Measurements from ENCODE around the gene FAR2. TPM values are rescaled to one million over a fixed set of nuclear protein-coding genes. Genes with fewer than 3 reads are reported as not detected.

The FAR2 gene
- total RNA-seq, 1 experiment from 2014 or later: 22.1 TPM

DNA sequence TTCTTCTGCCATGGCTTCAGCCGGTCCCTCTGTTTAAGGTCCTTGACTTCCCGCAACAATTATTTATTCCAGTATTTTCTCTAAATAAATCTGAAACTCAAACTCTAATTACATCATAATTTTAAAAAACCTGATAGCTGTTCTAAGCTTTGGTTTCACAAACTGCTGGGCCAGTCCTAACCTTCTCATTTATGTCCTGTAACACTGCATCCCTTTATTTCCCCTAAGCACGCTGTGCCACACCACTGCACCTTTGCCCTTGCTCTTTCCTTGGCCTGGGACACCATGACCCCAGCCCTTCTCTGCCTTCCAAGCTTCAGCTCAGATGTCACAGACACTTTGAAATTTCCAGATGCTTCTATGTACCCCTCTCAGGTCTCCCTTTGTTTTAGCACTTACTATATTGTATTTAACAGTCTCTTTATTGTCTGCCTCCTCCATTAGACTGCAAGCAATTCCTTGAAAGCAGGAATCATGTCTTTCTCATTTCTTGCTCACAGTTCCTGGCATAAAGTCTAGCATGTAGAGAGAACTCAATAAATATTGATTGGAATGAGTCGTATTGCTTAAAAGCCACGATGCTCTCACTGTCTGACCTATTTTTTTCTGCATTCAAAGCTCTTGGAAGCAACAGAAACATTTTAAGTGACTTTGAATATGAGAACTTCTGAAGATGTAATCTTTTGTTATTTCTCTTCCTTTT is 120.8 kb downstream of the FAR2 start:
- no peak overlapping the region for H3K18ac ChIP-seq (ENCODE audit: insufficient read length, low read depth, low read length)
- no peaks in the 10 kb centered on the region for H3K79me1 ChIP-seq (ENCODE audit: insufficient read depth, low read depth, low read length, poor library complexity, severe bottlenecking)
- peaks cover 5% of the 10 kb centered on the region; the same call in 1 of the 2 replicates for H3K4me1 ChIP-seq (ENCODE audit: insufficient read depth, low read length)
- no peaks in the 10 kb centered on the region for H3K27me3 Mint-ChIP-seq (ENCODE audit: low read depth)
- 100% methylated on average over 1 of the region's 5 CpGs for WGBS (ENCODE audit: extremely low coverage, insufficient read length, low lambda C conversion rate)
- DNase-seq: no peak
- no peak overlapping the region for H4K8ac ChIP-seq (replicated peaks; ENCODE audit: insufficient read length, low read depth, low read length)
- H3K4me2 ChIP-seq (ENCODE audit: insufficient read depth, insufficient read length, low read length): no peak overlapping the region
- H3K36me3 Mint-ChIP-seq (ENCODE audit: insufficient read depth in 1 of 3, low read depth in 3 of 3): peaks cover 0 to 6% (median 0%) of the 10 kb centered on the region in 3 experiments; a peak in 1 of 7 replicates
- H2BK15ac ChIP-seq (ENCODE audit: low read depth, low read length): no peak overlapping the region
- H2AFZ ChIP-seq (ENCODE audit: low read length): no peak overlapping the region
- no peaks in the 10 kb centered on the region for H3K79me2 ChIP-seq (ENCODE audit: insufficient read depth, low read length)
- TF ChIP-seq, protein P1, sequence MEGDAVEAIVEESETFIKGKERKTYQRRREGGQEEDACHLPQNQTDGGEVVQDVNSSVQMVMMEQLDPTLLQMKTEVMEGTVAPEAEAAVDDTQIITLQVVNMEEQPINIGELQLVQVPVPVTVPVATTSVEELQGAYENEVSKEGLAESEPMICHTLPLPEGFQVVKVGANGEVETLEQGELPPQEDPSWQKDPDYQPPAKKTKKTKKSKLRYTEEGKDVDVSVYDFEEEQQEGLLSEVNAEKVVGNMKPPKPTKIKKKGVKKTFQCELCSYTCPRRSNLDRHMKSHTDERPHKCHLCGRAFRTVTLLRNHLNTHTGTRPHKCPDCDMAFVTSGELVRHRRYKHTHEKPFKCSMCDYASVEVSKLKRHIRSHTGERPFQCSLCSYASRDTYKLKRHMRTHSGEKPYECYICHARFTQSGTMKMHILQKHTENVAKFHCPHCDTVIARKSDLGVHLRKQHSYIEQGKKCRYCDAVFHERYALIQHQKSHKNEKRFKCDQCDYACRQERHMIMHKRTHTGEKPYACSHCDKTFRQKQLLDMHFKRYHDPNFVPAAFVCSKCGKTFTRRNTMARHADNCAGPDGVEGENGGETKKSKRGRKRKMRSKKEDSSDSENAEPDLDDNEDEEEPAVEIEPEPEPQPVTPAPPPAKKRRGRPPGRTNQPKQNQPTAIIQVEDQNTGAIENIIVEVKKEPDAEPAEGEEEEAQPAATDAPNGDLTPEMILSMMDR (conservative IDR thresholded peaks at IDR 0.05): no peak
- H3K27ac Mint-ChIP-seq: no peak overlapping the region
- no peak overlapping the region for H3K56ac ChIP-seq (ENCODE audit: insufficient read length, low read depth, low read length)
- no peak overlapping the region for H2BK120ac ChIP-seq (ENCODE audit: low read depth, low read length, poor library complexity, severe bottlenecking)
- no peaks in the 10 kb centered on the region; a peak in 1 of 5 replicates for H3K9me3 Mint-ChIP-seq
- no peak overlapping the region for H2BK20ac ChIP-seq (ENCODE audit: low read depth, low read length, poor library complexity, severe bottlenecking)
- no peak overlapping the region for H3K4ac ChIP-seq (ENCODE audit: low read depth, low read length)
- no peak overlapping the region for H2BK12ac ChIP-seq (ENCODE audit: insufficient read length, low read depth, low read length)
- no peak overlapping the region for H3K23ac ChIP-seq (ENCODE audit: insufficient read length, low read depth, low read length)
- no peak overlapping the region for H2AK5ac ChIP-seq (ENCODE audit: insufficient read length, low read length)
- H3K9ac ChIP-seq (ENCODE audit: extremely low read depth, insufficient read length, low read length): no peak overlapping the region
- peaks cover 12% of the 10 kb centered on the region in 2 experiments; a peak in 3 of 4 replicates for H3K4me1 Mint-ChIP-seq
- no peak overlapping the region for H3K14ac ChIP-seq (ENCODE audit: insufficient read depth, low read length)
- H3K4me3 Mint-ChIP-seq: no peak overlapping the region
- H3K27me3 ChIP-seq (ENCODE audit: insufficient read depth, low read length): no peaks in the 10 kb centered on the region
- H2BK5ac ChIP-seq (ENCODE audit: insufficient read length, low read length): no peak overlapping the region
- no peak overlapping the region for H4K5ac ChIP-seq (ENCODE audit: insufficient read length, low read depth, low read length)
- no peak overlapping the region for H4K91ac ChIP-seq (ENCODE audit: insufficient read length, low read depth, low read length)
- no peaks in the 10 kb centered on the region for H3K9me3 ChIP-seq (ENCODE audit: control insufficient read depth, low read depth, low read length)
- H3K23me2 ChIP-seq (ENCODE audit: insufficient read length, low read depth, low read length, poor library complexity, severe bottlenecking): no peaks in the 10 kb centered on the region
- no peak overlapping the region for H3T11ph ChIP-seq (ENCODE audit: low read length)
- H3K27ac ChIP-seq (ENCODE audit: insufficient read length, low read depth, low read length): no peak overlapping the region
- no peaks in the 10 kb centered on the region for H4K20me1 ChIP-seq (ENCODE audit: control insufficient read depth, insufficient read depth, insufficient read length)
